ENCODE measurements around the gene GNG12. TPM values are rescaled to one million over a fixed set of nuclear protein-coding genes. Genes with fewer than 3 reads are reported as not detected.
A peak's percentile ranks its signal among the peaks of the same experiment; 100 is the strongest.

GNG12 gene
- total RNA-seq, 5 donors from 2014 or later (not counting 1 experiment from before 2014, with no cell fraction given): 0.26 to 0.44 (median 0.35) TPM; not detected in 2

DNA sequence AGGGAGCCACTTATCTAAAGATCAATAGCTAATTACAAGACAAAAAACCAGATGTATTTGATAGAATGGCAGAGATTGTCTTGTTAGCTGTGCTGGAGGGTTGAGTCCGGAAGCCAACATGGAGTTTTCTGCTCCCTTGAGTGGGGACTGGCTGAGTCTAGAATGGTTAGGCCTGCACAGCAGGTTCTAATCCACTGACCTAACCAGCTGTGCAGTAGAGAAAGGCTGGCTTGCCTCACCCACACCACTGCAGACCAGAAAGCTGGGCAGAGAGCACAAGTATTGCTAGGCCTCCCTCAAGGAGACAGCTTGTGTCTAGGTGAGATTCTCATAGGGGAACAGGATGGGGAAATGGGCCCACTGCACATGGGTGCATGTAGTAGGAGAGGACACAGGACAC lies 11.7 kb upstream of the GNG12 start:
- H3K27ac ChIP-seq (ENCODE audit: low read length): no peak overlapping the region
- POLR2A ChIA-PET: no interaction called here
- H3K36me3 ChIP-seq (ENCODE audit: control insufficient read depth in 2 of 2, extremely low read depth in 1 of 2, insufficient read depth in 1 of 2, low read length in 1 of 2): no peaks in the 10 kb centered on the region
- peaks cover 18 to 35% of the 10 kb centered on the region in 2 donors for H3K27me3 Mint-ChIP-seq
- DNase-seq: no peak
- H3K36me3 Mint-ChIP-seq: no peaks in the 10 kb centered on the region
- H3K9me3 Mint-ChIP-seq: no peaks in the 10 kb centered on the region
- H3K4me1 ChIP-seq (ENCODE audit: control insufficient read depth in 1 of 2, extremely low read depth in 1 of 2, insufficient read depth in 2 of 2, low read length in 2 of 2): no peaks in the 10 kb centered on the region
- CTCF ChIA-PET: interaction anchor here in 1 of 2 donors (0.6 to 0.7 kb wide), 2 partner anchors 308 to 697 kb away, joined by 4 read pairs; no protein-coding TSS in a partner anchor
- no peaks in the 10 kb centered on the region for H3K4me1 Mint-ChIP-seq
- H3K9me3 ChIP-seq: no peaks in the 10 kb centered on the region
- no peak overlapping the region for H3K4me3 ChIP-seq (ENCODE audit: control insufficient read depth in 1 of 2, extremely low read depth in 1 of 2, low read length in 1 of 2)
- no CpG with 5 or more reads among the region's 1 CpG for WGBS (ENCODE audit: insufficient coverage)
- peaks cover 2 to 4% of the 10 kb centered on the region in 2 experiments for H3K27me3 ChIP-seq (replicated peaks in 1 of 2; ENCODE audit: control insufficient read depth in 2 of 2, extremely low read depth in 1 of 2, insufficient read depth in 2 of 2, low read length in 1 of 2)
- ATAC-seq (replicated peaks in 1 of 4): no peak
- H3K27ac Mint-ChIP-seq: no peak overlapping the region
- no peak overlapping the region for H3K4me3 Mint-ChIP-seq

DNA sequence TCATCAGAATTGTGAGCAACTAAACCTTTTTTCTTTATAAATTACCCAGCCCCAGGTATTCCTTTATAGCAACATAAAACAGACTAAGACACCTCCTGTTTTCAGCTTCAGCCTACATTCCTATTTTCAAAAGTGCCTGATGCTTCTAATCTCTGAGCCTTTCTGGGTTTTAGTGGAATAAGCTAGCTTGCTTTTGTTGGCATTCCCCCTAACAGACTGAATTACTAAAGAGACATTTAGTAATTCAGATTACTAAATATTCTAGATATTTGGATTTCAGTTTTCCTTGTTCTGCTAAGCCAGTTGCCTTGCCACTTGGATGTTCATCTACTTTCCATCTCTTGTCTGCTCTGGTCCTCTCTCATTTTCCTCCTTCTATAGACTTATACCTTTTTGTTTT lies 10.5 kb upstream of the GNG12 start:
- no peaks in the 10 kb centered on the region for H3K36me3 Mint-ChIP-seq
- ATAC-seq (replicated peaks in 1 of 4) (no peak), DNase-seq (no peak)
- H3K9me3 Mint-ChIP-seq: no peaks in the 10 kb centered on the region
- POLR2A ChIA-PET: no interaction called here
- CTCF ChIA-PET: no interaction called here
- Histone ChIP-seq H3K4me1 (ENCODE audit: control insufficient read depth in 1 of 2, extremely low read depth in 1 of 2, insufficient read depth in 2 of 2, low read length in 2 of 2) (no peaks in the 10 kb centered on the region), H3K27ac (ENCODE audit: low read length) (no peak overlapping the region), H3K36me3 (ENCODE audit: control insufficient read depth in 2 of 2, extremely low read depth in 1 of 2, insufficient read depth in 1 of 2, low read length in 1 of 2) (no peaks in the 10 kb centered on the region), H3K9me3 (no peaks in the 10 kb centered on the region), H3K27me3 (replicated peaks in 1 of 2; ENCODE audit: control insufficient read depth in 2 of 2, extremely low read depth in 1 of 2, insufficient read depth in 2 of 2, low read length in 1 of 2) (peaks cover 2 to 6% of the 10 kb centered on the region in 2 experiments), H3K4me3 (ENCODE audit: control insufficient read depth in 1 of 2, extremely low read depth in 1 of 2, low read length in 1 of 2) (no peak overlapping the region)
- H3K27ac Mint-ChIP-seq: no peak overlapping the region
- no peaks in the 10 kb centered on the region for H3K4me1 Mint-ChIP-seq
- peaks cover 17 to 33% of the 10 kb centered on the region in 2 donors for H3K27me3 Mint-ChIP-seq
- no peak overlapping the region for H3K4me3 Mint-ChIP-seq

DNA sequence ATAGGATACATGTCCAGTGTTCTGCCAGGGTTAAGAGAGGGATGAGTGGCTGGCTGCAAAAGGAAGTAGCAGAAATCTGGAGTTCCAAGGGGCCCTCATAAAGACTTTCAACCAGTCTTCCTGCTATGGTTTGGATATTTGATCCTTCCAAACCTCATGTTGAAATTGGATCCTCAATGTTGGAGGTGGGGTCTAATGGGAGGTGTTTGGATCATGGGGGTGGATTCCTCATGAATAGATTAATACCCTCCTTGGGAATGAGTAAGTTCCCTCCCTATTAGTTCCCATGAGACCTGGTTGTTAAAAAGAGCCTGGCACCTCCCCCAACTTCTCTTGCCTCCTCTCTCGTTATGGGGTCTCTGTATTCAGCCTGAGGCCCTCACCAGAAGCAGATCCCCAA lies 10.1 kb upstream of the GNG12 start:
- H3K9me3 Mint-ChIP-seq: no peaks in the 10 kb centered on the region
- no peak overlapping the region for H3K4me3 Mint-ChIP-seq
- ChIA-PET POLR2A (no interaction called here), CTCF (no interaction called here)
- H3K27me3 Mint-ChIP-seq: peaks cover 17 to 33% of the 10 kb centered on the region in 2 donors
- WGBS (ENCODE audit: insufficient coverage): 20% methylated on average over 1 of the region's 1 CpG
- no peaks in the 10 kb centered on the region for H3K36me3 Mint-ChIP-seq
- H3K27me3 ChIP-seq (replicated peaks in 1 of 2; ENCODE audit: control insufficient read depth in 2 of 2, extremely low read depth in 1 of 2, insufficient read depth in 2 of 2, low read length in 1 of 2): peaks cover 2 to 6% of the 10 kb centered on the region in 2 experiments
- no peaks in the 10 kb centered on the region for H3K36me3 ChIP-seq (ENCODE audit: control insufficient read depth in 2 of 2, extremely low read depth in 1 of 2, insufficient read depth in 1 of 2, low read length in 1 of 2)
- no peaks in the 10 kb centered on the region for H3K4me1 Mint-ChIP-seq
- ATAC-seq (replicated peaks in 1 of 4) (no peak), DNase-seq (no peak)
- H3K4me1 ChIP-seq (ENCODE audit: control insufficient read depth in 1 of 2, extremely low read depth in 1 of 2, insufficient read depth in 2 of 2, low read length in 2 of 2): no peaks in the 10 kb centered on the region
- no peak overlapping the region for H3K4me3 ChIP-seq (ENCODE audit: control insufficient read depth in 1 of 2, extremely low read depth in 1 of 2, low read length in 1 of 2)
- H3K9me3 ChIP-seq: no peaks in the 10 kb centered on the region
- no peak overlapping the region for H3K27ac ChIP-seq (ENCODE audit: low read length)
- H3K27ac Mint-ChIP-seq: no peak overlapping the region

DNA sequence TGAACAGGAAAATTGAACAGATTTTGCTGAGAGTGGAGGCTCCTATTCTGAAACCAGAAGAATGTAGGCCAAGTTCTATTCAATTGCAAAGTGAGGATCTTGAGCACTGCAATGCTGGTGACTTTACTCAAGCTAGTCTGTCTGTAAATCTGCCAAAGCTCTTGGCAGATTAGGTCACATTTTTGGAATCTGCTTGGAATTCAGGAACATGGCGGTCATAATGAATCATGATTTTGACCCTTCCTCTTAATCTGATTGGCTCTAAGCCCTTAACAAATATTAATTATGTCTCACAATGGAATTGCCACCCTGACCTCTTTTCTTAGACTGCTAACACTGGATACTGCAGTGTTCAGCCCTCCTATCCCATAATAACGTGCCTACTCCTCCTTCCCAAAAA lies 7.2 kb upstream of the GNG12 start:
- Mint-ChIP-seq H3K9me3 (no peaks in the 10 kb centered on the region), H3K36me3 (no peaks in the 10 kb centered on the region), H3K4me3 (no peak overlapping the region), H3K27ac (peak overlapping the region in 1 of 2 donors; percentile 40), H3K27me3 (peaks cover 30 to 37% of the 10 kb centered on the region in 2 donors), H3K4me1 (no peaks in the 10 kb centered on the region)
- H3K4me1 ChIP-seq (ENCODE audit: control insufficient read depth in 1 of 2, extremely low read depth in 1 of 2, insufficient read depth in 2 of 2, low read length in 2 of 2): no peaks in the 10 kb centered on the region
- H3K27me3 ChIP-seq (replicated peaks in 1 of 2; ENCODE audit: control insufficient read depth in 2 of 2, extremely low read depth in 1 of 2, insufficient read depth in 2 of 2, low read length in 1 of 2): peaks cover 3 to 9% of the 10 kb centered on the region in 2 experiments
- H3K4me3 ChIP-seq (ENCODE audit: control insufficient read depth in 1 of 2, extremely low read depth in 1 of 2, low read length in 1 of 2): no peak overlapping the region
- H3K9me3 ChIP-seq: no peaks in the 10 kb centered on the region
- POLR2A ChIA-PET: no interaction called here
- no peaks in the 10 kb centered on the region for H3K36me3 ChIP-seq (ENCODE audit: control insufficient read depth in 2 of 2, extremely low read depth in 1 of 2, insufficient read depth in 1 of 2, low read length in 1 of 2)
- 100% methylated on average over 1 of the region's 2 CpGs for WGBS (ENCODE audit: insufficient coverage)
- ATAC-seq (replicated peaks in 1 of 4) (no peak), DNase-seq (no peak)
- no peak overlapping the region for H3K27ac ChIP-seq (ENCODE audit: low read length)
- CTCF ChIA-PET: no interaction called here

DNA sequence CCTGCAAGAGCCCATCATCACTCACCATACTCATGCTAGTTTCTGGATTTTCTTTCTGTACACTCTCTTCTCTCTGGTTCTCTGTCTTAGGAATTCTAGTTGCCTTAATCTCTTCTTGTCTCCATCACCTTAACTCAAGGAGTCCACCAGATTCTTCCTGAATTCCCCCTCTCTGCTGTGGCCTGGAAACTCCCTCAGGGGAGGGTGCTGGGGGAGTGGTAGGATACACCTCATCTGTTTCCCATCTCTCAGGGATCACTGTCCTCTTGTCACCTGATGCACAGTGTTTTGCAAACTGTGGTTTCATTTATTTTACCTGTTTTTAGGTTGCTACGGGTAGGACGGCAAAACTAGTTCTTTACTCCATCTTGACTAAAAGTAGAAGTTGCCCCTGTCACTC lies 6.6 kb upstream of the GNG12 start:
- H3K9me3 ChIP-seq: no peaks in the 10 kb centered on the region
- H3K27ac ChIP-seq (ENCODE audit: low read length): no peak overlapping the region
- H3K27me3 Mint-ChIP-seq: peaks cover 25 to 36% of the 10 kb centered on the region in 2 donors
- H3K4me1 ChIP-seq (ENCODE audit: control insufficient read depth in 1 of 2, extremely low read depth in 1 of 2, insufficient read depth in 2 of 2, low read length in 2 of 2): no peaks in the 10 kb centered on the region
- ChIA-PET CTCF (no interaction called here), POLR2A (no interaction called here)
- H3K4me1 Mint-ChIP-seq: no peaks in the 10 kb centered on the region
- H3K4me3 ChIP-seq (ENCODE audit: control insufficient read depth in 1 of 2, extremely low read depth in 1 of 2, low read length in 1 of 2): no peak overlapping the region
- no peaks in the 10 kb centered on the region for H3K36me3 ChIP-seq (ENCODE audit: control insufficient read depth in 2 of 2, extremely low read depth in 1 of 2, insufficient read depth in 1 of 2, low read length in 1 of 2)
- ATAC-seq (replicated peaks in 1 of 4) (no peak), DNase-seq (no peak)
- H3K9me3 Mint-ChIP-seq: no peaks in the 10 kb centered on the region
- no peak overlapping the region for H3K27ac Mint-ChIP-seq
- H3K27me3 ChIP-seq (replicated peaks in 1 of 2; ENCODE audit: control insufficient read depth in 2 of 2, extremely low read depth in 1 of 2, insufficient read depth in 2 of 2, low read length in 1 of 2): peaks cover 3 to 9% of the 10 kb centered on the region in 2 experiments
- H3K4me3 Mint-ChIP-seq: no peak overlapping the region
- WGBS (ENCODE audit: insufficient coverage): no CpG with 5 or more reads among the region's 2 CpGs
- no peaks in the 10 kb centered on the region for H3K36me3 Mint-ChIP-seq

DNA sequence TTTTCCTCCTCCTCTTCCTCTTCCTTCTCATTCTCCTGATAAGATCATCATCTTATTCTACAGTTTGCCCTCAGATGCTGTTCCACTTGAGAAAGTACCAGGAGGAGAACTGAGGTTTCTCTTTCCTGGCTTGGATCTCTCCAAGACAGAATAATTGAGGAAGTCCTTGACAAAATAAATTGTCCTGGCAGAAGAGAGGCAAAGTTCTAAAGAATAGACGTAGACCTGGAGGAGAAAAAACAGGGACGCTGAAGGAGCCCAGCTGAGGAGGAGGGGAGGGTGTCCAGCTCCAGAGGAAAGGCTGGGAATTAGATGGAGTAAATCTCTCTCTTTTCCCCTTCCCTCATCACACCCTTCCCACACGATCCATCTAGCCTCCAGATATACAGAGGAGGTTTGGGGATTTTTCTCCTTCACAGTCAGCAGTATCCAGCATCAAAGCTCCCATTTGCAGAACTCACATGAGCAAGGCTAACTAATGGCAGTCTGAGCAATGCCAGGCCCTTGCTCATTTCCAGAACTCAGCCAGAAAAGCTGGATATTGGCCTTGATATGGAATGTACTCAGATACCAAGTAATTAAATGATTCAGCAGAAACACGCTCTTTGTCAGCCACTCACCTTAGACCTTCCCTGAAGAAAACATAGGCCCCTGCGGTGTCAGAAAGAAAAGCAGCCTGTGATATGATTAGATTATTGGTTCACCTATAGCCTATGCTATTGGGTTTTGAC lies 5.1 kb upstream of the GNG12 start:
- DNase-seq (no peak), ATAC-seq (replicated peaks in 1 of 4) (no peak)
- Mint-ChIP-seq H3K36me3 (no peaks in the 10 kb centered on the region), H3K4me3 (no peak overlapping the region), H3K27ac (no peak overlapping the region), H3K27me3 (peaks cover 38 to 46% of the 10 kb centered on the region in 2 donors), H3K4me1 (peaks cover 0 to 7% (median 4%) of the 10 kb centered on the region in 3 donors), H3K9me3 (no peaks in the 10 kb centered on the region)
- no CpG with 5 or more reads among the region's 5 CpGs for WGBS (ENCODE audit: insufficient coverage)
- POLR2A ChIA-PET: no interaction called here
- Histone ChIP-seq H3K36me3 (ENCODE audit: control insufficient read depth in 2 of 2, extremely low read depth in 1 of 2, insufficient read depth in 1 of 2, low read length in 1 of 2) (no peaks in the 10 kb centered on the region), H3K27ac (ENCODE audit: low read length) (no peak overlapping the region), H3K27me3 (replicated peaks in 1 of 2; ENCODE audit: control insufficient read depth in 2 of 2, extremely low read depth in 1 of 2, insufficient read depth in 2 of 2, low read length in 1 of 2) (peaks cover 9 to 15% of the 10 kb centered on the region in 2 experiments), H3K4me3 (ENCODE audit: control insufficient read depth in 1 of 2, extremely low read depth in 1 of 2, low read length in 1 of 2) (no peak overlapping the region), H3K4me1 (ENCODE audit: control insufficient read depth in 1 of 2, extremely low read depth in 1 of 2, insufficient read depth in 2 of 2, low read length in 2 of 2) (peaks cover 0 to 5% of the 10 kb centered on the region in 2 experiments), H3K9me3 (no peaks in the 10 kb centered on the region)
- CTCF ChIA-PET: no interaction called here
